Astrocyte (in vitro differentiated cells and primary cell): Measurements from ENCODE around the gene DDRGK1. TPM values are rescaled to one million over a fixed set of nuclear protein-coding genes. Genes with fewer than 3 reads are reported as not detected.

ENCODE experiments used
- DNase-seq: peaks from one replicate; pipeline ENCODE4 v3.0.0-alpha.2; 2010; ENCODE audit warnings: low read depth
- FAIRE-seq: peaks from 2 replicates; lab custom pipeline; 2011; peaks lifted over from hg19 to GRCh38; lab: Jason Lieb, UNC
- H2AFZ ChIP-seq: 2 replicates; pipeline ENCODE4 v1.6.0; 2012; ENCODE audit warnings: low read depth, low read length, inconsistent platforms
- H3K27ac ChIP-seq: 2 replicates; pipeline ENCODE4 v1.5.1; 2011; ENCODE audit warnings: low read depth, low read length, inconsistent platforms
- H3K27me3 ChIP-seq: 2 replicates; pipeline ENCODE4 v1.6.0; 2011; ENCODE audit warnings: low read length, inconsistent platforms; ENCODE audit not compliant: insufficient read depth
- H3K36me3 ChIP-seq: 2 replicates; pipeline ENCODE4 v1.5.1; 2011; ENCODE audit warnings: low read length, inconsistent platforms; ENCODE audit not compliant: insufficient read depth
- H3K4me1 ChIP-seq: 2 replicates; pipeline ENCODE4 v1.5.1; 2011; ENCODE audit warnings: low read length, inconsistent platforms; ENCODE audit not compliant: insufficient read depth
- H3K4me2 ChIP-seq: 2 replicates; pipeline ENCODE4 v1.6.0; 2012; ENCODE audit warnings: low read length, inconsistent platforms
- H3K4me3 ChIP-seq: 2 replicates; pipeline ENCODE4 v1.5.1; 2011; ENCODE audit warnings: low read depth, mild to moderate bottlenecking, low read length, inconsistent platforms; ENCODE audit not compliant: insufficient read depth
- H3K79me2 ChIP-seq: 2 replicates; pipeline ENCODE4 v1.6.0; 2012; ENCODE audit warnings: mild to moderate bottlenecking, low read length, inconsistent platforms; ENCODE audit not compliant: insufficient read depth
- H3K9ac ChIP-seq: 2 replicates; pipeline ENCODE4 v1.6.0; 2012; ENCODE audit warnings: mild to moderate bottlenecking, low read length, inconsistent platforms
- H3K9me3 ChIP-seq: 2 replicates; pipeline ENCODE4 v1.5.1; 2012; ENCODE audit warnings: low read depth, mild to moderate bottlenecking, low read length, inconsistent platforms; ENCODE audit not compliant: insufficient read depth
- H4K20me1 ChIP-seq: 2 replicates; pipeline ENCODE4 v1.6.0; 2012; ENCODE audit warnings: low read length, inconsistent platforms; ENCODE audit not compliant: insufficient read depth
- H3K27ac Mint-ChIP-seq: one replicate; pipeline ENCODE4 v1.8.0; 2021; ENCODE audit warnings: mild to moderate bottlenecking, mixed read lengths; ENCODE audit not compliant: unreplicated experiment
- H3K27me3 Mint-ChIP-seq: one replicate; pipeline ENCODE4 v1.8.0; 2021; ENCODE audit warnings: low read depth, mixed read lengths; ENCODE audit not compliant: unreplicated experiment
- H3K36me3 Mint-ChIP-seq: one replicate; pipeline ENCODE4 v1.8.0; 2021; ENCODE audit warnings: low read depth, mixed read lengths; ENCODE audit not compliant: unreplicated experiment
- H3K4me1 Mint-ChIP-seq: one replicate; pipeline ENCODE4 v1.8.0; 2021; ENCODE audit warnings: low read depth, mixed read lengths; ENCODE audit not compliant: unreplicated experiment
- H3K4me3 Mint-ChIP-seq: one replicate; pipeline ENCODE4 v1.8.0; 2021; ENCODE audit warnings: mild to moderate bottlenecking, moderate library complexity, mixed read lengths; ENCODE audit not compliant: unreplicated experiment
- H3K9me3 Mint-ChIP-seq: one replicate; pipeline ENCODE4 v1.8.0; 2021; ENCODE audit warnings: mild to moderate bottlenecking, mixed read lengths; ENCODE audit not compliant: unreplicated experiment
- EZH2 ChIP-seq: IDR thresholded peaks from 2 replicates; pipeline ENCODE4 v1.6.1; 2012; ENCODE audit warnings: mild to moderate bottlenecking, low read length, inconsistent platforms; ENCODE audit not compliant: insufficient read depth
- total RNA-seq: library from RNA; stranded (reverse); gene quantifications from 2 replicates; pipeline ENCODE4 v1.2.1, GENCODE V29; 2021
- TF ChIP-seq, protein P1 (sequence below): IDR thresholded peaks from 2 replicates; pipeline ENCODE4 v1.5.1; 2011; ENCODE audit warnings: low read depth, mild to moderate bottlenecking, inconsistent platforms, low read length, moderate library complexity; ENCODE audit not compliant: insufficient read depth

Gene DDRGK1
- total RNA-seq, 1 donor from 2014 or later: 36.7 TPM

DNA sequence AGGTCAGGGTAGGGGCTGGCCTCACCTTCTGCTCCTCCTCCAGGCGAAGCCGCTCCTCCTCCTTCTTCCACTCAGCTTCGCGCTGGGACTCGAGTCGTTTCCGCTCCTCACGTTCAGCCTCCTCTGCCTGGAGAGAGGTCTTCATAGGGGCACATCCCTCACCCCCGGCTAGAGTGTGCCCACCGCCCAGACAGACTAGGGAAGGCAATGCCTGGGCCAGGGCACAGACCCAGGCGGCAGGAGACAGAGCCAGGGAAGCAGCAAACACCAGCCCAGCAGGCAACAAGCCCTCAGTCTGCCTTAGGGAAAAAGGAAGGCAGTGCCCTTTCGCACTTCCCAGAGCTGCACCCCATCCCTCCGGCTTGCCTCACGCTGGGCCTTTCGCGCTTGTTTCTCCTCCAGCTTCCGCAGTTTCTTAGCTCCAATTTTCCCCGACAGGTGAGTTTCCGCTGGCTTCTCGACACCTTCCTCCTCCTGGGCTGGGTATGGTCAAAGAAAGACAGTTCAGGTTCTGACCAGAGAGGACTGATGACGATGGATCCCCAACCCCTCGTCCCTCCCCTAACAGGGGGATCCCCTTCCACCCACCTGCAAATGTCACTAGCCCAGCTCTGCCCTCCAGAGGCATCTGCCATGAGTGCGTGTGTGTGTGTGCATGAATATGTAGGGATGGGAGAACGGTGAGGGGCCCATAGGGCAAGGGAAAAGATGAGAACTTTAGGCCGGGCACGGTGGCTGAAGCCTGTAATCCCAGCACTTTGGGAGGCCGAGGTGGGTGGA, 4.3 kb downstream of the DDRGK1 start:
- Histone ChIP-seq H3K4me2 (no peak overlapping the region), H3K27me3 (no peaks in the 10 kb centered on the region), H4K20me1 (peaks cover 7% of the 10 kb centered on the region), H3K4me1 (peaks cover 9% of the 10 kb centered on the region), H2AFZ (no peak overlapping the region), H3K36me3 (peaks cover 3% of the 10 kb centered on the region), H3K79me2 (peaks cover 21% of the 10 kb centered on the region), H3K27ac (no peak overlapping the region), H3K4me3 (no peak overlapping the region), H3K9me3 (no peaks in the 10 kb centered on the region), H3K9ac (no peak overlapping the region)
- Mint-ChIP-seq H3K27me3 (no peaks in the 10 kb centered on the region), H3K9me3 (no peaks in the 10 kb centered on the region), H3K27ac (no peak overlapping the region), H3K36me3 (peaks cover 20% of the 10 kb centered on the region), H3K4me1 (no peaks in the 10 kb centered on the region), H3K4me3 (no peak overlapping the region)
- FAIRE-seq (no peak), DNase-seq (no peak)
- no peak for TF ChIP-seq EZH2
- TF ChIP-seq, protein P1, sequence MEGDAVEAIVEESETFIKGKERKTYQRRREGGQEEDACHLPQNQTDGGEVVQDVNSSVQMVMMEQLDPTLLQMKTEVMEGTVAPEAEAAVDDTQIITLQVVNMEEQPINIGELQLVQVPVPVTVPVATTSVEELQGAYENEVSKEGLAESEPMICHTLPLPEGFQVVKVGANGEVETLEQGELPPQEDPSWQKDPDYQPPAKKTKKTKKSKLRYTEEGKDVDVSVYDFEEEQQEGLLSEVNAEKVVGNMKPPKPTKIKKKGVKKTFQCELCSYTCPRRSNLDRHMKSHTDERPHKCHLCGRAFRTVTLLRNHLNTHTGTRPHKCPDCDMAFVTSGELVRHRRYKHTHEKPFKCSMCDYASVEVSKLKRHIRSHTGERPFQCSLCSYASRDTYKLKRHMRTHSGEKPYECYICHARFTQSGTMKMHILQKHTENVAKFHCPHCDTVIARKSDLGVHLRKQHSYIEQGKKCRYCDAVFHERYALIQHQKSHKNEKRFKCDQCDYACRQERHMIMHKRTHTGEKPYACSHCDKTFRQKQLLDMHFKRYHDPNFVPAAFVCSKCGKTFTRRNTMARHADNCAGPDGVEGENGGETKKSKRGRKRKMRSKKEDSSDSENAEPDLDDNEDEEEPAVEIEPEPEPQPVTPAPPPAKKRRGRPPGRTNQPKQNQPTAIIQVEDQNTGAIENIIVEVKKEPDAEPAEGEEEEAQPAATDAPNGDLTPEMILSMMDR: no peak

DNA sequence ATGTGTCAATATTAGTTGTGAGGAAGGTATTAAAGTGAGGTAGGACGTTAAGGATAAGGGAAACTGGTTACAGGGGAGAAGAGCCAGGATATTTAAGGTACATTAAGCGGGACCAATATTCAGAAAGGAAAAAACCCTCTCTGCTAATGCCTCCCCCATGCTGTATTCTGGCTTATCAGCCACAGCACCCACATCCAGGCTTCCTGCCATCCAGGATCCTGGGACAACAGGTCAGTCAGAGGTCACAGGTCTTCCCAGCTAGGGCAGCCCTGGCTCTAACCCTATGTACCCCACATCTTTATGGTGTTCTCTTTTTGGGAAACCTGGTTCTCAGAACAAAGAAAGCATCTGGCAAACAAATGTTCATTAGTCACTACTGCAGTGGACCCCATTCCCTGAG, 5.3 kb downstream of the DDRGK1 start:
- TF ChIP-seq, protein P1: no peak
- no peak for TF ChIP-seq EZH2
- H3K9ac ChIP-seq: no peak overlapping the region
- no peaks in the 10 kb centered on the region for H3K9me3 ChIP-seq
- Mint-ChIP-seq H3K27ac (no peak overlapping the region), H3K4me1 (no peaks in the 10 kb centered on the region), H3K36me3 (peaks cover 21% of the 10 kb centered on the region), H3K27me3 (no peaks in the 10 kb centered on the region), H3K9me3 (no peaks in the 10 kb centered on the region), H3K4me3 (no peak overlapping the region)
- no peak overlapping the region for H3K4me2 ChIP-seq
- H3K36me3 ChIP-seq: peaks cover 3% of the 10 kb centered on the region
- no peak overlapping the region for H2AFZ ChIP-seq
- H3K79me2 ChIP-seq: peaks cover 20% of the 10 kb centered on the region
- H3K4me3 ChIP-seq: no peak overlapping the region
- H3K27me3 ChIP-seq: no peaks in the 10 kb centered on the region
- H3K27ac ChIP-seq: no peak overlapping the region
- FAIRE-seq: no peak
- peaks cover 9% of the 10 kb centered on the region for H3K4me1 ChIP-seq
- no peak for DNase-seq
- H4K20me1 ChIP-seq: peaks cover 7% of the 10 kb centered on the region
